22Rv1 (cell line): ENCODE results near the gene DYNLT3.

Experiments
- CTCF ChIP-seq: fragments of 450-650 bp; IDR thresholded peaks from 2 replicates; pipeline ENCODE4 v1.5.1; 2017; ENCODE audit warnings: mild to moderate bottlenecking
- ZFX ChIP-seq: fragments of 450-650 bp; IDR thresholded peaks from 2 replicates; pipeline ENCODE4 v1.6.1; 2017; ENCODE audit warnings: antibody characterized with exemption, borderline replicate concordance

- TF ChIP-seq CTCF, result no peak
- no peak for TF ChIP-seq ZFX
Observed at GRCh38 chrX:37879692-37880091, 32.3 kb upstream of the DYNLT3 start.
